COR-L47 (cell line): ENCODE measurements around the gene PCSK6.
A peak's percentile ranks its signal among the peaks of the same experiment; 100 is the strongest.

Experiments
- DNase-seq: peaks from one replicate; lab custom pipeline; 2025; lab: John Stamatoyannopoulos, UW

Gene PCSK6

DNA sequence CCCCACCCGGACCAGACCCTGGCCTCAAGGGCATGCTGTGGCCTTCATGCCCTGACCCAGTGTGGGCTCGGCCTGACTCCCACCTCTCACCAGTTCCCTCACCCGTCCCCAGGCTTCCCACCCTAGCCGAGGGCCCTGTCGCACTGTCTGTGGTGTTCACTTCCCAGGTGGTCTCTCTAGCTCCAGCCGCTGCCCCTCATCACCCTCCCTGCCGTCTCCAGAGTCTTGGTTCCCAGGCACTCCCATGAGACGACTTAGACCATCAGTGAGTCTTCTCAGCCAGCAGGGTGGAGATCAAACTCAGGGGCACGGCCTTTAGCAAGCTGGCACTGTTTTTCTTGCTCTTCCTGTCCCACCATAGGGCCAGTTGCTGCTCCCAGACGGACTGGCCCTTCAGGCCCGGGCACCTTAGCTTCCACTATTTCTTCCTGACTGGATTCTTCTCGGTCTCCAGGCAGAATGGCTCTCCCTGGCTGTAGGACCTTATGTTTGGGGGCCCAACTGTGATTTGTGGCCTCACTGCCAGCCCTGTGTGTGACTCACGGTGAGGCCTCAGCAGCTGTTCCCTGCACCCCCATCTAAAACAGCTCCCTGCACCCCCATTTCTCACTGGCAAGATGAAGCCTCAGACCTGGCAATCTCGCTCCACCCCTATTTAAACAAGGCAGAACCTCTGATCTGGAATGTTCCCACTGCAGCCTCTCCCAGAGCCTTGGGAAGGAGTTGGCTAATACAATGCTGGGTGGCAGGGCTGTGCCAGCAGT is 9.4 kb upstream of the PCSK6 start:
- no peak for DNase-seq

GRCh38 chr15:101498076-101498716 is 8.7 kb upstream of the PCSK6 start:
- no peak for DNase-seq

- no peak for DNase-seq
These were observed 8.1 kb upstream of the PCSK6 start for GRCh38 chr15:101497484-101498034.

DNA sequence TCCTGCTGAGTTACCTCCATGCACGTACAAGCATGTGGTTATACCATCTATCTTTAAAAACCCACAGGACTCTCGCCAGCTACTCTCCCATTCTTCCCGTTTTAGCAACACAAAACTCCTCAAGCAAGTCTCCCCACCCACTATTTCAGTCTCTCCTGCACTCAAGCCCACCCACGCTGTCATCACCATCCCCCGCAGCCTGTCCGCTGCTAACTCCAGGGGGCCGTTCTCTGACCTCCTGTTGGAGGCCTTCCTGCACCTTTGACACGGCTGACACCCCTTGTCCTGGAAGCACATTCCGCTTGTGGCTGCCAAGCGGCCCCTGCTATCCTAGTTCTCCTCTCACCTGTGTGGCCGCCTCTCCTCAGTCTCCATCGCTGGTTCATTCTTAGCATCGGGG is 7.5 kb upstream of the PCSK6 start:
- no peak for DNase-seq

GRCh38 chr15:101496198-101496986 is 6.9 kb upstream of the PCSK6 start:
- no peak for DNase-seq

DNA sequence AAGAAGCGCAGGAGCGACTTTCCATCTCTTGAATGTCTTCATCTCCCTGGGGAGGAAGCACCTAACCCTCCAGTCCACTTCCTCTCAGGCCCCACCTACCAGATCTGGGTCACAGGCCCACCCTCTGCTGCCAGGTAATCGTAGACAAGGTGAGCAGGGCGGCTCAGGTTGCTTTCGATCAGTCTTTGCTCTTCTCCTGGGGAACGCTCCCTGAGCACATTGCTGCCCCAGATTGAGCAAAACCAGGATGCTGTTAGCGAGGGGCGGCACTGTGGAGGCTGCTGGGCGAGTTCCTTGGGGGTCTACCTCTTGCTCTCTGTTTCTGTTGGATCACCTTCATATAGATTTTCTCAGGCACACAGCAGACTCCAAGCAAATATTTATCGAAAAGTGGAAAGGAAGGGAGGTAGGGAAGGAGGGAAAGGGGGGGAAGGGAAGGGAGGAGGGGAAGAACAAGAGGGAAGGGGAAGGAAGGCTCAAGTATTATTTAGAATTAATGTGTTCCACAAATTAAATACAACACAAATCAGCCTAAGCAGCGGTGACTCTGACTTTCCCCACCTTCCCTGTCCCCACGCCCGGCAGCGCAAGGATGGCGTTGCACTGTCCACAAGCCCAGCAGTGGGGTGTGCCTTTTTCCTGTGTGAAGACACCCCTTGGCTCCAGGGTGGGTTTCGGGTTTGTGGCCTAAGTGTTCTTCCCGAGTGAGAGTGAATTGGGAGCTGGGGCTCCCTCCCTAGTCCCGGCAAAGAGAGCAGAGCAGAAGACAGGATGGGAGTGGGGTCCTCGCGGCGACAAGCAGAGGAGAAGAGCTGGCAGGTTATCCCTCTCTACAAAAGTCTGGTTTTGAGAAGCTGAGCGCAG is 6.1 kb upstream of the PCSK6 start:
- DNase-seq, result no peak

DNA sequence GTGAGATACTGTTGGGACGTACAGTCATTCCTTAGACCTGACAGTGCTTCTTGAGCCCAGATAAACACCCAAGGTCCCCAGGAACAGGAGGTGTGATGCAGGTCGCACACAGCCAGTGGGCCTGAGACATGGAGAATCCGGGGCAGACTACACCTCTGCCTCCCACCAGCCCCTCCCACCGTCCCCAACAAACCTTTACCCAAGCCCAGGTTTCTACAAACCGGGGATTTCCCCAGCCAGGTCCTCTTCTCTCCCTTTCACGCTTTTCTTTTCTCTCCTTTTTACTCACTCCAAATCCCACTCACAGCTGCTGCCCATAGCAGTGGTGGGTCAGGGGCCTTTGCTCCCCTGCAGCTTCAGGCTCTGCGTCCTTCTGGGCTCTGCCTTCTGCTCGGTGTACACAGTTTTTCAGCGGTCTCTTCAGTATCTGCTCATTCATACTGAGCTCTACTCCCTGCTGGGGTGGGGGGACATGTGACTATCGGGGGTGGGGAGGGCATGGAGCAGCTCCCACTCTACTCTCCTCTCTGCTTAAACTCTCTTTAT is 4.8 kb upstream of the PCSK6 start:
- DNase-seq, result no peak

- no peak for DNase-seq
These were observed 3.5 kb upstream of the PCSK6 start for GRCh38 chr15:101492766-101493692.

DNA sequence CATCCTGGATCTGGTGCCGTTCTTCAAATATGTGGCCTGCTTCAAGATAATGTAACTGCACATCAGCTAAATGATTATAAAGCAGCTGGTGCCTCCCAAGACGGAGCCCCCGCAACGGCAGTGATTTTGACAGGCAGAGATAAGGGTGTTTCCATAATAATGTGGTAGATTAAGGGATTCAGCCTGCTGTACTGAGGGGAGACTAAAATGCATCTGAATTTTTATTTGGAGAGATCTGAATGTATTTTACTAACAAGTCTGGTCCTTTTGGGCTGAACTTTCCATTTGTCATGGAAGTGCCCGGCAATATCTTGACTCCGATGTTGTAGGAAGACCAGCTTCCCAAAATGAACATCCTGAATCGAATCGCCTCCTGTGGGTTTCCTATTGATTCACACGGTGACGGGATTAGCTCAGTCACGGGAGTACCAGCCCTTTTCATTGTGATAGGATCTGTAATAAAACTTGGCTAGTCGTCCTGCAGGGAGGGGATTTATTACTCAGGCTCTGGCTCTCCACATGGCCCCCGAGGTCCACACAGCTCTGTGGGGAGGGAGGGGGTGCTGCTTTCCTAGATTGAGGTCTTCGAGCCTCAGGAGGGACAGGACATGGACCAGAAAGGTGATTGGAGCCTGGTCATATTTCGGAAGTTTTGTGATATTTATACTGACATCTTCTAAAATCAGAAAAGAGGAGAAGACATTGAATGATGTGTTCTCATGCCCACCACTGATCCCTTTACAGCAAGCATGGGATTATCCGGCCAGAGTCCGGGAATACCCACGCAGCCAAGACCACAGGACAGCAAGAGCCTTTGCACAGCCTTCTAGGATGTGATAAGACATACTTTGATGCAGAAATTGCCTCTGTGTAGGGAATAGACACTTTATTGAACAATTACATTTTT is 2.5 kb upstream of the PCSK6 start:
- DNase-seq, result no peak

GRCh38 chr15:101490922-101491733 is 1.6 kb upstream of the PCSK6 start:
- no peak for DNase-seq

GRCh38 chr15:101490408-101490891 is 943 bp upstream of the PCSK6 start:
- DNase-seq, result no peak

GRCh38 chr15:101489237-101489598 is 289 bp downstream of the PCSK6 start:
- peak; percentile 39 for DNase-seq

DNA sequence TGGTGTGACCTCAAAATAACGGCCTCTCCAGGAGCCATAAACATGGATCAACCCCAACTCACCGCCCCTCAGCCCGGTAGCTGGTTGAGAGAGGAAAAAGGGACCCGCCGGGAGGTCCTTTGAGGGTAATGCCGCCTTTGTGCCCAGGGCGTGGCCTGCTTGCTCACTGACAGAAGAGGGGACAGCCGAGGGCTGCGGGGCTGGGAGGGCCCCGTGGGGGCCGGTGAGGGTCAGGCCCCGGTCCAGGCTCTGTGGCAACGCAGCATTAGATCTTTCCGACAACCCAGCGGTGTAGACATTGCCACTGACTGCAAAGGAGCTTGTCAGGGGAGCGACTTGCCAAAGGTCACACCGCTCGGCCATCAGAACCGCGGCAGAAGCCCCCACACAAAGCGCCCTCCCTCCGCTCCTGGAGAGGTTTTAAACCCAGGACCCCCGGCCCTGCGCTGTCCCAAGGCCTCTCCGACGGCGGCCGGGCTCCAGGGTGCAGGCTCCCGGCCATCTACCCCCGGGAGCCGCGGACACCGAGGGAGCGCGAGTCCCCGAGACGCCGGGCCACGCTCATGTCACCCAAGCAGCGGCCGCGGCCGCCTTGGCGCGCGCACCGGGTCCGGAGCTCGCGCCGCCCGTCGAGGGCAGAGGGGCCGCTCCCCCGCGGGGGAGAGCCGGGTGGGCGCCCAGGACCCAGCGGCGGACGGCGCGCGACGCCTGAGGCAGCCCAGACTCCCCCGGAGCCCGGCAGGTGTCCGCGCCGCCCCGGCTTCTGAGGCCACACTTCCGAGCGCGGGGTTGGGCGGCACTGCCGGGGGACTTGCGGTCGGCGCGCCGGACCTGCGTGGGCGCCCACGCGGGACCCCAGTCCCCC is 975 bp downstream of the PCSK6 start:
- DNase-seq, result no peak

GRCh38 chr15:101486696-101487459 is 2.6 kb downstream of the PCSK6 start:
- no peak for DNase-seq

DNA sequence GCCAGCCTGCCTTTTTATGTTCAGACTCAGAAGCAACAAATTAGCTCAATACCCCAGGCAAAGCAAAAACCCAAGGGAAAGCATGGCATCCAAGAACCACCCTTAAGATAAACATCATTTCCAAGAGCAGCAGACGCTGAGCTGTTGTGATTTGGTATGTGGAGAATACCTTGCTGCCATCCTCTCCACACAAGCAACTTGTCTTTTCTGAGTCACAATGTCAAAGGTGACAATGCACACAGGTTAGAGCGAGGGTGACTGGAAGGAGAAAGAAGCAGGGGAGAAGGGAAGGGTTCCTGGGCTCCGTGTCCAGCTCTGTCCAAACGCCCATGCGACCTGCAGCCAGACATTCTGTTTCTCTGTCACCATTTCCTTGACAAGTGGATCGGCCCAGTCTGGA is 6.0 kb downstream of the PCSK6 start:
- no peak for DNase-seq
